Measurements from ENCODE around the gene MYO15B. TPM values are rescaled to one million over a fixed set of nuclear protein-coding genes. Genes with fewer than 3 reads are reported as not detected.

MYO15B gene
- total RNA-seq = 1.2 and 8.2 TPM in 2 replicates

GRCh38 chr17:75587675-75588595, at the start of gene MYO15B:
MYO15B (plus strand) TSS chr17:75587800; CDS start chr17:75588058, 258 bp downstream.

DNA sequence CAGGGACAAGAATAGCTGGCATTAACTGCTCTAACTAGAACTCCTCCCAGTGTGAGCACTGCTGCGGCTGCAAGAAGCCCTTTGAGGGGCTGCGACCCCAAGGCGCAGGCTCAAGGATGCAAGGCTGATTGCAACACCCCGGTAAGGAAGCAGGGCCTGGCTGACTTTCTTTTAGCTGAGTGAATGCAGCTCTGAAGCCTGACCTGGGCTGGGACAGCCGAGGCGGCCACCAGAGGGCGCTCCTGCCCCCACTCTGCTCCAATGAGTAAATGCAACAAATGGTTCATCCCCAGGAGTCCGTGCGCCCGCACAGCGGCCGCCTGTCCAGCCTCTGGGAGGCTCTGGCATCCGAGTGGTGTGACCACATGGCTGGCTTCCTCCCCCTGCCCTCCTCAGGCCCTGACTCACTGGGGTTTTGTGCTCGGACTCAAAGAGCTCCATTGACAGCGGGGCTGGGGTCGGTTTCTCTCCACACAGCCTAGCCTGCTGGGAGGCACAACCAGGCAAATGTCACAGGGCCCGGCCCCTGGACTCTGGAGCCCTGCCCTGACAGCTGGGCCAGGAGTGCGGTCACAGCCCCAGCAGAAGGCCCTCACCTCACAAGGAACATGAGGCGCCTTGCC, 45.4 kb downstream of the MYO15B start, which contains the start of gene SMIM5:
Gene SMIM5, plus strand, starts transcription at position 572 of the 623 bp plus-strand sequence. CDS start 6,768 bp downstream, outside the sequence.

DNA sequence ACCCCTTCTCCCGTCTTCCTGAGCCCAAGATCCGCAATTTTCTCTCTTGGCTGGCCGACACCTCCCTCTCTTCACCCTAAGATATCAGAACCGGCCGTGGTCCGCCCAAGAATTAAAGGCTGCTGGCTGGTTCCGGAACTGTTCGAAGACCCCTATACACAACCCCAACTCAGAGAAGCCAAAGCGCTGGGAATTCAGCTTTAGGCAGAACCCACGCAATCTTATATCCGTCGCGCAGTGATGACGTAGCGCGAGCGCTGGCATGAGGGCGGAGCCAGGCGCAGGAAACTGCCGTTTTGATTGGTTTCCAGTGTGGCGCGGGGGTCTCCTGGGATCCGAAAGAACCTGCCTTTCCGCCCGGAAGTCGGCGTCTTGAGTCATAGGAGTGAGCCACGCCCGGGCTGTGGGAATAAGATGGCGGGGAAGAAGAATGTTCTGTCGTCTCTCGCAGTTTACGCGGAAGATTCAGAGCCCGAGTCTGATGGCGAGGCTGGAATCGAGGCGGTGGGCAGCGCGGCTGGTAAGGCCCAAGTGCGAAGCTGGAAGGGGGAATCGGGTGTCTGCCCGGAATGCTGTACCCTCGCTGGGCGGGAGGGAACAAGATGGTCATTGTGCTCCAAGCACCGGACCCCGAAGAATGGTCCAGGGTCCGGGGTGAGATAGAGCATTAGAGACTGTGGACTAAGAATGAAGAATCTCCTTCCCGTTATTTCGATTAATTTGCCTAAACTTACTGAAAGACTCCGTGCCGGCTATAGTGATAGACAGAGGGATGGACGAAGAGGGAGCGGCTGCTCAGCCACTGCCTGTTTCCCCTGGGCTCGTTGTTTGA, 79.6 kb downstream of the MYO15B start, which contains the start of the genes RECQL5 and SAP30BP:
Gene RECQL5, minus strand, starts transcription at position 196 of the 832 bp plus-strand sequence. CDS start 597 bp downstream, outside the sequence.
Gene SAP30BP, plus strand, starts transcription at position 380 of the 832 bp plus-strand sequence. Its CDS starts 35 bp downstream, at position 415.

Other genes with a start within 250 kb of the MYO15B start
- 77.8 and 79.2 TPM in 2 replicates for gene GRB2, start 182.1 kb upstream of the MYO15B start, total RNA-seq
- 19.6 and 34.4 TPM in 2 replicates for gene TMEM94, start 131.2 kb upstream of the MYO15B start, total RNA-seq
- 3.5 and 4.5 TPM in 2 replicates for gene CASKIN2, start 72.3 kb upstream of the MYO15B start, total RNA-seq
- gene TSEN54, start 71.3 kb upstream of the MYO15B start, total RNA-seq = 8.2 and 12.3 TPM in 2 replicates
- gene LLGL2, start 62.1 kb upstream of the MYO15B start, total RNA-seq = 0.56 and 0.58 TPM in 2 replicates
- 0.28 TPM in 1 of 2 replicates, not detected in the other for gene SMIM5, start 45.6 kb downstream of the MYO15B start, total RNA-seq
- gene RECQL5, start 79.4 kb downstream of the MYO15B start, total RNA-seq = 12.5 and 16.6 TPM in 2 replicates
- gene SAP30BP, start 79.5 kb downstream of the MYO15B start, total RNA-seq = 31.0 and 52.9 TPM in 2 replicates
- gene ITGB4, start 133.7 kb downstream of the MYO15B start, total RNA-seq = under 0.01 and 0.38 TPM in 2 replicates
- 29.3 and 49.1 TPM in 2 replicates for gene GALK1, start 177.4 kb downstream of the MYO15B start, total RNA-seq
- 8.2 and 9.4 TPM in 2 replicates for gene UNK, start 197.0 kb downstream of the MYO15B start, total RNA-seq